ENCODE measurements around the gene PTGIS.

DNA sequence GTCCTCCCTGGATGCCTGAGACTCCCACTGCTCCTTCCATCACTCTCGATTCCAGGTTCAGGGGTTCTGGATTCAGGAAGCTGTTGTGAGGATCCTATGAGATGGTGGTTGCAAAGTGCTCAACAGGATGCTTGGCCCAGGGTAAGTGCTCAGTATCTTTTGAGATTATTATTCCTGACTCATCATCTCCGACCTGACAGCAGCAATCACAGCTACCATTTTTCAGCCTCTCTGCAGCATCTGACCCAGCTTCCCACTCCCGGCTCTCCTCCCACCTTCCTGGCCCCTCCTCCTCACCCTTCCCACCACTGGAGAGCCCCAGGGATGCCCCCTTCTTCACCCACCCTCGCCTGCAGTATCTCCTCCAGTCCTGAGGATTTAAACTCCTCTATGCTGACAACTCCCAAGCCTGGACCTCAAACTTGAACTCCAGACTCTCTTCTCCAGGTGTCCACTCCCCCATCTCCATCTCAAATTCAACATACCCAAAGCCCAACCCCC lies 48.7 kb downstream of the PTGIS start:
- TF ChIP-seq, protein P1, sequence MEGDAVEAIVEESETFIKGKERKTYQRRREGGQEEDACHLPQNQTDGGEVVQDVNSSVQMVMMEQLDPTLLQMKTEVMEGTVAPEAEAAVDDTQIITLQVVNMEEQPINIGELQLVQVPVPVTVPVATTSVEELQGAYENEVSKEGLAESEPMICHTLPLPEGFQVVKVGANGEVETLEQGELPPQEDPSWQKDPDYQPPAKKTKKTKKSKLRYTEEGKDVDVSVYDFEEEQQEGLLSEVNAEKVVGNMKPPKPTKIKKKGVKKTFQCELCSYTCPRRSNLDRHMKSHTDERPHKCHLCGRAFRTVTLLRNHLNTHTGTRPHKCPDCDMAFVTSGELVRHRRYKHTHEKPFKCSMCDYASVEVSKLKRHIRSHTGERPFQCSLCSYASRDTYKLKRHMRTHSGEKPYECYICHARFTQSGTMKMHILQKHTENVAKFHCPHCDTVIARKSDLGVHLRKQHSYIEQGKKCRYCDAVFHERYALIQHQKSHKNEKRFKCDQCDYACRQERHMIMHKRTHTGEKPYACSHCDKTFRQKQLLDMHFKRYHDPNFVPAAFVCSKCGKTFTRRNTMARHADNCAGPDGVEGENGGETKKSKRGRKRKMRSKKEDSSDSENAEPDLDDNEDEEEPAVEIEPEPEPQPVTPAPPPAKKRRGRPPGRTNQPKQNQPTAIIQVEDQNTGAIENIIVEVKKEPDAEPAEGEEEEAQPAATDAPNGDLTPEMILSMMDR (IDR thresholded peaks at IDR 0.05; ENCODE audit: borderline replicate concordance, extremely low read depth, low read length, poor library complexity, severe bottlenecking) = no peak
- TF ChIP-seq EZH2 (IDR thresholded peaks at IDR 0.05; ENCODE audit: borderline replicate concordance, low read depth, low read length, severe bottlenecking) = no peak

All from DND-41 (cell line).